OCI-LY7 (cell line): ENCODE results near the gene POU6F2. TPM values are rescaled to one million over a fixed set of nuclear protein-coding genes. Genes with fewer than 3 reads are reported as not detected.

Experiments used
- BruUV-seq: library from RNA; stranded (reverse); fragments of 400-500 nt; replicated peaks from 2 replicates; lab custom pipeline; 2021; lab: Mats Ljungman, UMichigan
- CTCF ChIA-PET: fragments of 300-600 bp; sonication (Branson Sonifier 250); formaldehyde crosslinking; loops from one replicate; lab custom pipeline; 2022; ENCODE audit warnings: antibody characterized with exemption; ENCODE audit not compliant: unreplicated experiment; lab: Charles Lee
- POLR2A ChIA-PET: fragments of 300-600 bp; sonication (Branson Sonifier 250); formaldehyde crosslinking; loops from one replicate; lab custom pipeline; 2022; ENCODE audit warnings: antibody characterized with exemption; lab: Charles Lee
- DNase-seq: peaks from one replicate; pipeline ENCODE4 v3.0.0-alpha.2; 2015; ENCODE audit warnings: low spot score
- H2AFZ ChIP-seq: fragments of 200-600 bp; sonication (generic), shearing (Covaris generic); 2 replicates; pipeline ENCODE4 v1.6.1; 2014; ENCODE audit warnings: mild to moderate bottlenecking, antibody characterized with exemption, low read length, moderate library complexity
- H3K27ac ChIP-seq: fragments of 200-600 bp; sonication (generic); 2 replicates; pipeline ENCODE4 v1.5.1; 2014; ENCODE audit warnings: mixed run types, low read depth, mild to moderate bottlenecking, moderate library complexity, low read length, inconsistent platforms; ENCODE audit not compliant: poor library complexity, severe bottlenecking
- H3K36me3 ChIP-seq: fragments of 200-600 bp; sonication (generic); 2 replicates; pipeline ENCODE4 v1.6.1; 2014; ENCODE audit warnings: mild to moderate bottlenecking, antibody characterized with exemption, low read length, moderate library complexity, mixed read lengths; ENCODE audit not compliant: insufficient read depth
- H3K4me1 ChIP-seq: fragments of 200-600 bp; sonication (generic); 2 replicates; pipeline ENCODE4 v1.5.1; 2014; ENCODE audit warnings: mild to moderate bottlenecking, low read length; ENCODE audit not compliant: insufficient read depth, poor library complexity, severe bottlenecking
- H3K4me2 ChIP-seq: fragments of 200-600 bp; sonication (generic); 2 replicates; pipeline ENCODE4 v1.6.1; 2014; ENCODE audit warnings: mild to moderate bottlenecking, low read length
- H3K4me3 ChIP-seq: fragments of 200-600 bp; sonication (generic); 2 replicates; pipeline ENCODE4 v1.5.1; 2014; ENCODE audit warnings: mild to moderate bottlenecking, low read depth, low read length; ENCODE audit not compliant: poor library complexity, severe bottlenecking
- H3K79me2 ChIP-seq: fragments of 200-600 bp; sonication (generic); 2 replicates; pipeline ENCODE4 v1.6.1; 2016; ENCODE audit warnings: low read depth, mild to moderate bottlenecking, low read length, moderate library complexity, mixed read lengths; ENCODE audit not compliant: insufficient read depth
- H3K9me2 ChIP-seq: fragments of 200-600 bp; sonication (generic); 2 replicates; pipeline ENCODE4 v1.6.1; 2016; ENCODE audit warnings: mild to moderate bottlenecking, low read length, mixed read lengths; ENCODE audit not compliant: insufficient read depth
- H3K9me3 ChIP-seq: fragments of 200-600 bp; sonication (generic); 2 replicates; pipeline ENCODE4 v1.6.1; 2014; ENCODE audit warnings: mild to moderate bottlenecking, mixed run types, low read length, mixed read lengths
- H4K20me1 ChIP-seq: fragments of 200-600 bp; sonication (generic); 2 replicates; pipeline ENCODE4 v1.6.1; 2014; ENCODE audit warnings: mild to moderate bottlenecking, antibody characterized with exemption, low read length, moderate library complexity, mixed read lengths; ENCODE audit not compliant: insufficient read depth
- EZH2phosphoT487 ChIP-seq: fragments of 200-600 bp; sonication (generic); IDR thresholded peaks from 2 replicates; pipeline ENCODE4 v1.6.1; 2018; ENCODE audit warnings: low read depth, borderline replicate concordance, mild to moderate bottlenecking, mixed run types, antibody characterized with exemption, low read length, moderate library complexity, mixed read lengths
- intact Hi-C: fragments of 100-400 bp; cut with micrococcal nuclease; formaldehyde crosslinking; loops from one replicate; pipeline ENCODE4 v1.10.0; 2022; ENCODE audit not compliant: unreplicated experiment
- total RNA-seq, 2 experiments: library from RNA; depleted of rRNA in 1 of 2; stranded (reverse); fragments of >200 nt in 1 of 2; shearing (Covaris generic) in 1 of 2; gene quantifications; 2 replicates each; pipeline ENCODE4 v1.2.3, GENCODE V29; 2014 to 2022
- TF ChIP-seq, protein P1 (sequence below): fragments of 200-600 bp; sonication (generic); conservative IDR thresholded peaks from 2 replicates; pipeline ENCODE4 v1.5.1; 2014; ENCODE audit warnings: mild to moderate bottlenecking, antibody characterized with exemption, low read length, moderate library complexity, mixed read lengths

POU6F2 gene
- total RNA-seq, 2 experiments from 2014 or later: 0.40 TPM; not detected in 1

DNA sequence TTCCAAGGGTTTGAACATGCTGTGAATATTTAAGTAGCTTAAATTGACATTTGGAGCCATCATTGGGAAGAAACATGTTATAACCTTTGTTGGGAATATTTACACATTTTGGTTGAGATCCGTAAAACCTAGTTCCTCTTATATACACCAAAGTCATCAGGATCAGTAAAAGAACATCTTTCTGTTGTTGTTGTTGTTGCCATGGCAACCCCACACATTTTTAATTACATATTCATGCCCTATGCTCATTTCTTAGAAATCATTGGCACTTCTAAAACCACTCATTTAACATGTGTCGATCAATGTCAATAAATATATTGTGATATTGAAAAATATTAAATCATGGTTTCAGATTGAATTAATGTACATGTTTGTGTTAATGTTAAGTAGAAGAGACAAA lies 122.6 kb downstream of the POU6F2 start:
- Histone ChIP-seq H3K4me3 (no peak overlapping the region), H3K4me2 (no peak overlapping the region), H3K36me3 (no peaks in the 10 kb centered on the region), H3K9me2 (no peaks in the 10 kb centered on the region), H4K20me1 (no peaks in the 10 kb centered on the region), H3K4me1 (no peaks in the 10 kb centered on the region), H2AFZ (no peak overlapping the region), H3K9me3 (no peaks in the 10 kb centered on the region), H3K27ac (no peak overlapping the region), H3K79me2 (no peaks in the 10 kb centered on the region)
- intact Hi-C loops: no loop called here
- ChIA-PET POLR2A (interaction anchor here (1.1 kb wide), 1 partner anchor 27 kb away, joined by 3 read pairs; no protein-coding TSS in a partner anchor), CTCF (no interaction called here)
- no peak for TF ChIP-seq EZH2phosphoT487
- TF ChIP-seq, protein P1, sequence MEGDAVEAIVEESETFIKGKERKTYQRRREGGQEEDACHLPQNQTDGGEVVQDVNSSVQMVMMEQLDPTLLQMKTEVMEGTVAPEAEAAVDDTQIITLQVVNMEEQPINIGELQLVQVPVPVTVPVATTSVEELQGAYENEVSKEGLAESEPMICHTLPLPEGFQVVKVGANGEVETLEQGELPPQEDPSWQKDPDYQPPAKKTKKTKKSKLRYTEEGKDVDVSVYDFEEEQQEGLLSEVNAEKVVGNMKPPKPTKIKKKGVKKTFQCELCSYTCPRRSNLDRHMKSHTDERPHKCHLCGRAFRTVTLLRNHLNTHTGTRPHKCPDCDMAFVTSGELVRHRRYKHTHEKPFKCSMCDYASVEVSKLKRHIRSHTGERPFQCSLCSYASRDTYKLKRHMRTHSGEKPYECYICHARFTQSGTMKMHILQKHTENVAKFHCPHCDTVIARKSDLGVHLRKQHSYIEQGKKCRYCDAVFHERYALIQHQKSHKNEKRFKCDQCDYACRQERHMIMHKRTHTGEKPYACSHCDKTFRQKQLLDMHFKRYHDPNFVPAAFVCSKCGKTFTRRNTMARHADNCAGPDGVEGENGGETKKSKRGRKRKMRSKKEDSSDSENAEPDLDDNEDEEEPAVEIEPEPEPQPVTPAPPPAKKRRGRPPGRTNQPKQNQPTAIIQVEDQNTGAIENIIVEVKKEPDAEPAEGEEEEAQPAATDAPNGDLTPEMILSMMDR: no peak
- BruUV-seq: no TSS peak
- no peak for DNase-seq

DNA sequence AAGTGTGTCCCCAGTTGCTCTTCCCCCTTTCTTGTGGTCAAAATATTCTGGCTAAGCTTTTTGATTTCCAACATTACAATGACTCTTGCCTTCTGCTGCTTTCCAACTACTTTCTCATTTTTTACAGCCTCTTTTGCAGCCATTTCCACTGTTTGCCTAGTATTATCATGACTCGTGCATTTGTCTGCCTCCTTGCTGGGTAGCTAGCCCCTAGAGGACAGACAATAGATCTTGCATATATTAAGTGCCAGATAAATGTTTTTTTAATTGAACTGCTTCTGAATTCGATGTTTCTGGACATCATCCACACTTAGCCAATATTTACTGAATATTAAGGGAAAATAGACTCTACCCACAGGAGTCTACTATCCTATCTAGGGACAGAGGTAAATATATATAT lies 124.5 kb downstream of the POU6F2 start:
- Histone ChIP-seq H3K79me2 (no peaks in the 10 kb centered on the region), H3K36me3 (no peaks in the 10 kb centered on the region), H2AFZ (no peak overlapping the region), H3K4me3 (no peak overlapping the region), H3K4me1 (no peaks in the 10 kb centered on the region), H3K4me2 (no peak overlapping the region), H3K27ac (no peak overlapping the region), H3K9me3 (no peaks in the 10 kb centered on the region), H3K9me2 (no peaks in the 10 kb centered on the region), H4K20me1 (no peaks in the 10 kb centered on the region)
- intact Hi-C loops: no loop called here
- TF ChIP-seq EZH2phosphoT487: no peak
- ChIA-PET POLR2A (interaction anchor here (1.4 kb wide), 1 partner anchor 13 kb away, joined by 3 read pairs; no protein-coding TSS in a partner anchor), CTCF (no interaction called here)
- no TSS peak for BruUV-seq
- no peak for DNase-seq

DNA sequence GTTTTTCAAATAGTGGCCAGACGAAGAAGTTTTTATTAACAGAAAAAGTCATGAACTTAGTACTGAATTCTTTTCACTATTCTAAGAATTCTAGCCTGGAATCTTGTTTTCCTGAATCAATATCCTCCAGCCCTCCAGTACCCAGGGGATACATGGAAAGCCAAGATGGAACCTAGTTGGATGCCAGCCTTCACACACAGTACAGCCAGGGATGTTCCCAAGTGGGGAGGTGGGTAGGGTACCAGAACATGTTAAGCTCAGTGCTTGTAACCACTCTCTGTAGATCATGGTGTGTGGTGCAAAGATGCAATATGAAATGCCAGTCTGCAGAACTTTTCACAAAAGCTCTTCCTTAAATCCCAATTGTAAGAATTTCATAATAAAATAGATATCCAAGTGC lies 128.0 kb downstream of the POU6F2 start:
- Histone ChIP-seq H4K20me1 (no peaks in the 10 kb centered on the region), H3K4me3 (no peak overlapping the region), H3K9me3 (no peaks in the 10 kb centered on the region), H3K4me1 (no peaks in the 10 kb centered on the region), H3K36me3 (no peaks in the 10 kb centered on the region), H3K4me2 (no peak overlapping the region), H3K27ac (no peak overlapping the region), H3K79me2 (no peaks in the 10 kb centered on the region), H2AFZ (no peak overlapping the region), H3K9me2 (no peaks in the 10 kb centered on the region)
- TF ChIP-seq, protein P1: no peak
- no peak for TF ChIP-seq EZH2phosphoT487
- DNase-seq: no peak
- POLR2A ChIA-PET: no interaction called here
- CTCF ChIA-PET: no interaction called here
- BruUV-seq: no TSS peak
- intact Hi-C loops: no loop called here
